MCF 10A (cell line): Measurements from ENCODE around the gene HVCN1. TPM values are rescaled to one million over a fixed set of nuclear protein-coding genes. Genes with fewer than 3 reads are reported as not detected.

Experiments
- BruUV-seq: library from RNA; stranded (reverse); fragments of 400-500 nt; replicated peaks from 2 replicates; lab custom pipeline; 2021; lab: Mats Ljungman, UMichigan
- CTCF ChIA-PET: fragments of 300-600 bp; sonication (Branson Sonifier 250); formaldehyde crosslinking; extraction: SDS; loops from one replicate; lab custom pipeline; 2021; ENCODE audit warnings: antibody characterized with exemption, inconsistent platforms; lab: Yijun Ruan, JAX
- POLR2A ChIA-PET: fragments of 300-600, 350-650 bp; sonication (Branson Sonifier 250); formaldehyde crosslinking; extraction: SDS; loops from one replicate; lab custom pipeline; 2020; ENCODE audit warnings: antibody characterized with exemption, inconsistent platforms; lab: Yijun Ruan, JAX
- DNase-seq: peaks from one replicate; pipeline ENCODE4 v3.0.0-alpha.2; 2018; ENCODE audit not compliant: unreplicated experiment
- H3K27ac Mint-ChIP-seq: one replicate; pipeline ENCODE4 v1.8.0; 2022; ENCODE audit warnings: mild to moderate bottlenecking, low read depth, mixed read lengths; ENCODE audit not compliant: unreplicated experiment
- H3K27me3 Mint-ChIP-seq: one replicate; pipeline ENCODE4 v1.8.0; 2022; ENCODE audit warnings: mixed read lengths; ENCODE audit not compliant: insufficient read depth, unreplicated experiment
- H3K36me3 Mint-ChIP-seq: one replicate; pipeline ENCODE4 v1.8.0; 2022; ENCODE audit warnings: mild to moderate bottlenecking, moderate library complexity, mixed read lengths; ENCODE audit not compliant: insufficient read depth, unreplicated experiment
- H3K4me1 Mint-ChIP-seq: one replicate; pipeline ENCODE4 v1.8.0; 2022; ENCODE audit warnings: mixed read lengths; ENCODE audit not compliant: insufficient read depth, unreplicated experiment
- H3K4me3 Mint-ChIP-seq: one replicate; pipeline ENCODE4 v1.8.0; 2022; ENCODE audit warnings: mild to moderate bottlenecking, moderate library complexity, mixed read lengths; ENCODE audit not compliant: unreplicated experiment
- H3K9me3 Mint-ChIP-seq: one replicate; pipeline ENCODE4 v1.8.0; 2022; ENCODE audit warnings: mixed read lengths; ENCODE audit not compliant: unreplicated experiment
- intact Hi-C: fragments of 100-400 bp; cut with micrococcal nuclease; formaldehyde crosslinking; loops from 2 replicates; pipeline ENCODE4 v1.14.1; 2022
- total RNA-seq: library from RNA; stranded (reverse); gene quantifications from 2 replicates; pipeline ENCODE4 v1.2.3, GENCODE V29; 2022
- TF ChIP-seq, protein P1 (sequence below): fragments of 200-600 bp; IDR thresholded peaks from one replicate; pipeline ENCODE4 v1.8.0; 2022; ENCODE audit warnings: antibody characterized with exemption, mild to moderate bottlenecking; ENCODE audit not compliant: unreplicated experiment

Gene HVCN1
- total RNA-seq, 1 experiment from 2014 or later, result not detected

DNA sequence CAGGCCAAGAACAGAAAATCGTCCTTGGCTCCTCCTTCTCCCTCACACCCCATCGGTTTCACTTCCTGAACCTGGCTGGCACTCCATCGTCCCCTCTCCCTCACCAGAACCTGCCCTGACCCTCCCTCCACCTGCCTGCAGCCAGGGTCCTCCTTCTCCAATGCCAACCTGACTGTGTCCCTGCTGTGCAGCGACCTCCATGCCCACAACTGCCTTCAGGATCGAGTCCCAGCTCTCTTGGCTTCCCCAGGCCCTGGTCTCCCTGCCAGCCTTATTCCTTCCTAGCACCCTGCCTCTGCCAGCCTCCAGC, 19.8 kb downstream of the HVCN1 start:
- POLR2A ChIA-PET, result no interaction called here
- H3K36me3 Mint-ChIP-seq, result no peaks in the 10 kb centered on the region
- DNase-seq, result no peak

GRCh38 chr12:110668480-110669192, 20.3 kb downstream of the HVCN1 start:
- Mint-ChIP-seq H3K4me3 (no peak overlapping the region), H3K4me1 (peaks cover 4% of the 10 kb centered on the region), H3K9me3 (no peaks in the 10 kb centered on the region), H3K27ac (no peak overlapping the region), H3K36me3 (no peaks in the 10 kb centered on the region), H3K27me3 (peaks cover 57% of the 10 kb centered on the region)
- CTCF ChIA-PET, result interaction anchor here (0.6 to 0.7 kb wide), 2 partner anchors 144 to 190 kb away, joined by 3 read pairs; no protein-coding TSS in a partner anchor
- TF ChIP-seq, protein P1, sequence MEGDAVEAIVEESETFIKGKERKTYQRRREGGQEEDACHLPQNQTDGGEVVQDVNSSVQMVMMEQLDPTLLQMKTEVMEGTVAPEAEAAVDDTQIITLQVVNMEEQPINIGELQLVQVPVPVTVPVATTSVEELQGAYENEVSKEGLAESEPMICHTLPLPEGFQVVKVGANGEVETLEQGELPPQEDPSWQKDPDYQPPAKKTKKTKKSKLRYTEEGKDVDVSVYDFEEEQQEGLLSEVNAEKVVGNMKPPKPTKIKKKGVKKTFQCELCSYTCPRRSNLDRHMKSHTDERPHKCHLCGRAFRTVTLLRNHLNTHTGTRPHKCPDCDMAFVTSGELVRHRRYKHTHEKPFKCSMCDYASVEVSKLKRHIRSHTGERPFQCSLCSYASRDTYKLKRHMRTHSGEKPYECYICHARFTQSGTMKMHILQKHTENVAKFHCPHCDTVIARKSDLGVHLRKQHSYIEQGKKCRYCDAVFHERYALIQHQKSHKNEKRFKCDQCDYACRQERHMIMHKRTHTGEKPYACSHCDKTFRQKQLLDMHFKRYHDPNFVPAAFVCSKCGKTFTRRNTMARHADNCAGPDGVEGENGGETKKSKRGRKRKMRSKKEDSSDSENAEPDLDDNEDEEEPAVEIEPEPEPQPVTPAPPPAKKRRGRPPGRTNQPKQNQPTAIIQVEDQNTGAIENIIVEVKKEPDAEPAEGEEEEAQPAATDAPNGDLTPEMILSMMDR, result no peak
- no peak for DNase-seq
- no TSS peak for BruUV-seq
- intact Hi-C loops, result no loop called here
- POLR2A ChIA-PET, result interaction anchor here (0.6 kb wide), 1 partner anchor 468 kb away, joined by 3 read pairs; no protein-coding TSS in a partner anchor

More for the DNA sequence above, 19.8 kb downstream of the HVCN1 start:
- CTCF ChIA-PET, result interaction anchor here (0.6 kb wide), 1 partner anchor 189 kb away, joined by 3 read pairs; no protein-coding TSS in a partner anchor
- no TSS peak for BruUV-seq
- Mint-ChIP-seq H3K27me3 (peaks cover 52% of the 10 kb centered on the region), H3K4me1 (peaks cover 4% of the 10 kb centered on the region), H3K9me3 (no peaks in the 10 kb centered on the region), H3K4me3 (no peak overlapping the region), H3K27ac (no peak overlapping the region)
- intact Hi-C loops, result no loop called here
- TF ChIP-seq, protein P1, result no peak

GRCh38 chr12:110667671-110668070, 21.2 kb downstream of the HVCN1 start:
- H3K4me3 Mint-ChIP-seq, result no peak overlapping the region
- ChIA-PET POLR2A (no interaction called here), CTCF (interaction anchor here (0.6 kb wide), 1 partner anchor 646 kb away, joined by 3 read pairs; no protein-coding TSS in a partner anchor)
- TF ChIP-seq, protein P1, result no peak
- H3K27me3 Mint-ChIP-seq, result peaks cover 60% of the 10 kb centered on the region
- intact Hi-C loops, result no loop called here
- peaks cover 4% of the 10 kb centered on the region for H3K4me1 Mint-ChIP-seq
- BruUV-seq, result no TSS peak
- DNase-seq, result no peak
- no peak overlapping the region for H3K27ac Mint-ChIP-seq
- no peaks in the 10 kb centered on the region for H3K9me3 Mint-ChIP-seq
- H3K36me3 Mint-ChIP-seq, result no peaks in the 10 kb centered on the region

GRCh38 chr12:110666892-110667291, 22.0 kb downstream of the HVCN1 start:
- Mint-ChIP-seq H3K36me3 (no peaks in the 10 kb centered on the region), H3K4me1 (peaks cover 4% of the 10 kb centered on the region), H3K27me3 (peaks cover 63% of the 10 kb centered on the region), H3K4me3 (no peak overlapping the region), H3K27ac (no peak overlapping the region), H3K9me3 (no peaks in the 10 kb centered on the region)
- TF ChIP-seq, protein P1, result no peak
- ChIA-PET POLR2A (no interaction called here), CTCF (interaction anchor here (0.6 to 0.7 kb wide), 2 partner anchors 8 to 64 kb away, joined by 3 read pairs; no protein-coding TSS in a partner anchor)
- intact Hi-C loops, result no loop called here
- BruUV-seq, result no TSS peak
- no peak for DNase-seq
